SK-N-SH treated with all-trans-retinoic acid at 6 μM for 48 hours (cell line): Measurements from ENCODE around the gene DNPH1.

Source experiments
- CREB5 ChIP-seq: fragments of 250-450 bp; sonication (Bioruptor Pico); IDR thresholded peaks from 2 replicates; pipeline ENCODE4 v1.5.1; 2020; ENCODE audit warnings: low read depth, mild to moderate bottlenecking, moderate library complexity
- GLIS3 ChIP-seq: fragments of 250-450 bp; sonication (Bioruptor Pico); IDR thresholded peaks from 2 replicates; pipeline ENCODE4 v1.5.0; 2020; ENCODE audit warnings: mild to moderate bottlenecking, moderate library complexity
- ISL1 ChIP-seq: fragments of 250-450 bp; sonication (Bioruptor Pico); IDR thresholded peaks from 2 replicates; pipeline ENCODE4 v2.1.2; 2022; ENCODE audit warnings: mild to moderate bottlenecking, moderate library complexity
- PATZ1 ChIP-seq: fragments of 250-450 bp; sonication (Bioruptor Pico); IDR thresholded peaks from 2 replicates; pipeline ENCODE4 v1.8.0; 2020; ENCODE audit warnings: mild to moderate bottlenecking, moderate library complexity, borderline replicate concordance
- TCF4 ChIP-seq: fragments of 250-450 bp; sonication (Bioruptor Pico); IDR thresholded peaks from 2 replicates; pipeline ENCODE4 v1.8.0; 2021; ENCODE audit warnings: mild to moderate bottlenecking, moderate library complexity, borderline replicate concordance
- TOX ChIP-seq: fragments of 250-450 bp; sonication (Bioruptor Pico); IDR thresholded peaks from 2 replicates; pipeline ENCODE4 v1.8.0; 2021; ENCODE audit warnings: mild to moderate bottlenecking, moderate library complexity, borderline replicate concordance
- ZNF565 ChIP-seq: fragments of 450-650 bp; formaldehyde crosslinking; conservative IDR thresholded peaks from 2 replicates; pipeline ENCODE4 v1.5.0; 2020; ENCODE audit warnings: low read depth, mild to moderate bottlenecking, moderate library complexity
- ZNF8 ChIP-seq: fragments of 450-650 bp; formaldehyde crosslinking; IDR thresholded peaks from 2 replicates; pipeline ENCODE4 v1.5.0; 2020; ENCODE audit warnings: mild to moderate bottlenecking, moderate library complexity

- TF ChIP-seq ISL1 (CRISPR knock-in tag) (no peak), ZNF565 (CRISPR knock-in tag) (no peak), GLIS3 (CRISPR knock-in tag) (no peak), PATZ1 (CRISPR knock-in tag) (no peak), CREB5 (CRISPR knock-in tag) (no peak), TCF4 (CRISPR knock-in tag) (no peak), TOX (no peak), ZNF8 (CRISPR knock-in tag) (no peak)
Measured at GRCh38 chr6:43211955-43212354, 17.3 kb downstream of the DNPH1 start.
